IPS DF 19.7 (cell line): ENCODE measurements around the gene TMCC1.
"Not testable (repeated sequence)": the region's sequence is repeated elsewhere in the genome, so short reads cannot be mapped to it uniquely, and the experiment has no call there.

Source experiments
- DNase-seq: peaks from one replicate; pipeline ENCODE4 v3.0.0-alpha.2; 2013; ENCODE audit warnings: low read depth, low spot score

TMCC1 gene

DNA sequence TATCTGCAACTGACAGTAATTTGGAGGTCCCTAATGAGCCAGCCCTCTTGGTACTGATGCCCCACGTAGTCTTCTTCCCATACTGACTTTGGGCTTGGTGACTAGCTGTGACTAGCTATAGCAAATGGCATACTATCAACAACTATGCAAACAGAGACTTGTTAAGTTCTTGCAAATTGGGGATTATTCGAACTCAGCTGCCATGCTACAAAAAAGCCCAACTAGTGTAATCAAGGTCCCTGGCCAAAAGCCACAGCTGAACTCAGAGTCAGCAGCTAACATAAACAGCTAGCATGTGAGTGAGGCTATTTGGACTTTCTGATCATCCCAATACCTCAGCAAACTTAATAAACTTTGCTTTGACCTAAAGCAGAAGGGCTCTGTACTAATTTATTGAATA, 165.8 kb downstream of the TMCC1 start:
- no peak for DNase-seq

DNA sequence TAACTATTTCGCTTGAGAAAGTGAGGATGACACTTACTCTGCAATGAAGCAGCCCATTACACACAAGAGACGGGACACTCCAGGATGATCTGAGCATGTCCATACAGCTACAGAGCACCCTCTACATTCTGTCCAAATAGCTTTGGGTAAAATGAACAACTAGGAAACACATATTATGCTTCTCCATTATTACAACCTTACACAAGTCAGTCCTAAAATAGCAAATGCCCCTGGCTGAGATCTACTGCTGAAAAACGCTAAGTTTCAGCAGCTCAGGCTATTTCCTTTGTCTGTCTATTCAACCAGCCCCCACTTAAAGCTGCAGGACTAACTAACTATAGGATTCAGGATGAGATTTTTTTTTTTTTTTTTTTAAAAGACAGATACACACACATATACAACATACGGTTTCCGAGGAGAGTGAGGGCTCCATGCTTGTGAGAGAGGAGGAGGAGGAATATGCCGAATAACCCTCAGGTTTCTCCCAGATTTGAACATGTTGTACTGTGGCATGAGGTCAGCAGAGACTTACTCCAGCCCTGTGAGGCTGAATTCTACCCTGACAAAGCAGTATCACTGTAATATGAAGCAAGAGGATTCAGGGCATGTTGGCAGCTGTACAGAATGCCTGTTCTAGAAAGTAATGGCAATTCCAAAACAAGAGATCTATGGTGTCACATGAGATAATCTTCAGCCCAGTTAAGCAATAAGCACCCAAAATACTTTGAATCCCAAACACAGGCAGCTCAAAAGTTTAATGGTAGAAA, 169.8 kb downstream of the TMCC1 start:
- DNase-seq = no peak

- no peak for DNase-seq
Measured at GRCh38 chr3:129722527-129722926, 171.0 kb downstream of the TMCC1 start.

GRCh38 chr3:129718201-129718600, 175.3 kb downstream of the TMCC1 start:
- DNase-seq = no peak

DNA sequence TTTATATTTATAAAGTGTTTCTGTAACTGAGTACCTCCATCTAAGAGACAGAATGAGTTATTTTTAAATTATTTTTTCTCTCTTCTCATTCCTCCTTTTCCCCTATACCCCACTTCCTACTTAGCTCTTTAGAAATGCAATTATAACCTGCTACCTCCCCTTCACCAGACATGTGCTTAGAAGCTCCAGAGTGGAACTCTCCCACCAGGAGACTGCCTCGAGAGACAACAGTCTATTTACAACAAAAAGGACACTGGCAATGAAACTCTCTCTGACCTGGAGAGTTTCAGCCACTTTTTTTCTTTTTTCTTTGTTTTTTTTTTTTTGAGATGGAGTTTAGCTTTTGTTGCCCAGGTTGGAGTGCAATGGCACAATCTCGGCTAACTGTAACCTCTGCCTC, 177.7 kb downstream of the TMCC1 start:
- DNase-seq = no peak

GRCh38 chr3:129708328-129708861, 185.1 kb downstream of the TMCC1 start:
- no peak for DNase-seq

DNA sequence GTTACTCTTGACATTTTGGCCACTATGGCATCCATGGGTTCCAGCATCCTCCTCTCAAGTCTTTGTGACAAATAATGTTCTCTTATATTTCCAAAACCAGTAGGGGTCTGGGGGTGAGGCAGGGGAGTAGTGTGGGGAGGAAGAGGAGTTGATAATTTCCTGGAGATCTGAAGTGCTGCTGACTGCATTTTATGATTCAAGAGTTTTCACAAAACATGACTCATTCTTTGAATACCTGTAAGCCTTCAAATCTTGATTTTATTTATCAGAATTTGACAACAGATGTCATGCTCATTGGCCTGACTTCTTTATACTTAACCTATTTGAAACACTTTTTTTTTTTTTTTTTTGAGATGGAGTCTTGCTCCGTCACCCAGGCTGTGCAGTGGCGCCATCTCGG, 188.2 kb downstream of the TMCC1 start:
- DNase-seq = no peak

DNA sequence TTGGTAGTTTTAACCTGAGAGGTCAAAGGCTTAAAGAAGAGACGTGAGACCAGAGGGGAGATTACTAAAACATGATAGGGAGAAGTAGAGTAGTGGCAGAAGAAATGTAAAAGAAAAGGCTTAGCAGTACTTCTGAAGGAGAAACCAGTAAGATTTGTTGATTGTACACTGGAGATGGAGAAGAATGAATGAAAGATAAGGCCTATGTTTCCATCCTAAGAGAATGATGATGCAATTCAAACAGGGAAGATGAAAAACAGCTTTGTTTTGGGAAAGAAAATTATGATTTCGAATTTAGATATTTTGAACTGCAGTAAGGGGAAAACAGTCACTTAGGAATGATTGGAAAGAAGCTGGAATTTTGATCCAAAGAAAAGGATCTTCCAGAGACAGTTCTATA, 189.6 kb downstream of the TMCC1 start:
- no peak for DNase-seq

GRCh38 chr3:129702934-129703712, 190.4 kb downstream of the TMCC1 start:
- no peak for DNase-seq

- no peak for DNase-seq
Measured at GRCh38 chr3:129701161-129701560, 192.3 kb downstream of the TMCC1 start.

GRCh38 chr3:129699612-129700011, 193.9 kb downstream of the TMCC1 start:
- DNase-seq = no peak

GRCh38 chr3:129699199-129699598, 194.3 kb downstream of the TMCC1 start:
- no peak for DNase-seq

GRCh38 chr3:129697229-129697969, 196.1 kb downstream of the TMCC1 start:
- DNase-seq = no peak

DNA sequence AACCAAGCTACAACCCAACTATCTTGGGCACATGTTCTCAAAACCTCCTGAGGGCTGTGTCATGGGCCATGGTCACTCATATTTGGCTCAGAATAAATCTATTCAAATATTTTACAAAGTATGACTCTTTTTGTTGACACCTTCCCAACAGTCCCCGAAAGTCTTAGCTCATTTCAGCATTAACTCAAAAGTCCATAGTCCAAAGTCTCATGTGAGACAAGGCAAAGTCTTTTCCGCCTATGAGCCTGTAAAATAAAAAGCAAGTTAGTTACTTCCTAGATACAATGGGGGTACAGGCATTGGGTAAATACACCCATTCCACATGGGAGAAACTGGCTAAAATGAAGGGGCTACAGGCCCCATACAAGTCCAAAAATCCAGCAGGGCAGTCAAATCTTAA, 197.1 kb downstream of the TMCC1 start:
- not testable (repeated sequence) for DNase-seq

DNA sequence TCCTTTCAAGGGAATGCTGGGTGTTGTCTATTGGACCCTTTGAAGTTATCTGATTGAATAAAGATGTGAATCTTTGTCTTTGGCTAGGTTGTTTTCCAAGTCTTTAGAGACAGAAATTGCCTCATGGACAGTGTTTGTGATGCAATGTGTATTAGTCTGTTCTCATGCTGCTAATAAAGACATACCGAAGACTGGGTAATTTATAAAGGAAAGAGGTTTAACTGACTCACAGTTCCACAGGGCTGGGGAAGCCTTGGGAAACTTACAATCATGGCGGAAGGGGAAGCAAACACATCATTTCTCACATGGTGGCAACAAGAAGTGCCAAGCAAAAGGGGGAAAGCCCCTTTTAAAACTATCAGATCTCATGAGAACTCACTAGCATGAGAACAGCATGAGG, 198.3 kb downstream of the TMCC1 start:
- DNase-seq = no peak

- DNase-seq = no peak
Measured at GRCh38 chr3:129694228-129694627, 199.3 kb downstream of the TMCC1 start.

DNA sequence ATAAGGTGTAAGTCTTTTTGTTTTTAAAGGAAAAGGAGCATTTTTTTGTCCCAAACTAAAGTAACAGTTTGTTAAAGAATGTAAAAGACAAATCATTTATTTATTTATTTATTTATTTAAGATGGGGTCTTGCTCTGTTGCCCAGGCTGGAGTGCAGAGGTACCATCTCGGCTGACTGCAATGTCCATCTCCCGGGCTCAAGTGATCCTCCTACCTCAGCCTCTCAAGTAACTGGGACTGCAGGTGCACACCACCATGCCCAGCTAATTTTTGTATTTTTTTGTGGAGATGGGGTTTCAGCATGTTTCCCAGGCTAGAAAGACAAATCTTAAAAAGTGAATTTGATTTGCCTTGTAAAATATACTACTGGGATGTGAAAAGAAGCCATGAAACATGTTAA, 200.8 kb downstream of the TMCC1 start:
- no peak for DNase-seq

DNA sequence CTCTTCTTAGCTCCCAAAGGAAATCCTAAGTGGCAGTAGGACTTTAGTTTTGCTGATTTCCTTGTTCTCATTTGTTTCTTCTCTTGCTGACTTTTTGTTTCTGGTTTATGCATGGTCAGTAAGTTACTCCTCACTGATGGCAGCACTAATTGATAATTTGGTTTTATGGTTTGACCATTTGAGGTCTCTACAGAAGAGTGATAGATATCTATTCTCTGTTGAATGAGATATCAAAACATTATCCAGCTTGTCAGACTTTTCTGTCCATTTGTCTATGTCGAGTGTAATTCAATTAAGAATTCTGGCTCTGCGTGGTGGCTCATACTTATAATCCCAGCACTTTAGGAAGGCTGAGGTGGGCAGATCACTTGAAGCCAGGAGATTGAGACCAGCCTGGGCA, 202.5 kb downstream of the TMCC1 start:
- DNase-seq = no peak

GRCh38 chr3:129690406-129690805, 203.1 kb downstream of the TMCC1 start:
- DNase-seq = peak; percentile 85

GRCh38 chr3:129689036-129689435, 204.5 kb downstream of the TMCC1 start:
- DNase-seq = no peak

DNA sequence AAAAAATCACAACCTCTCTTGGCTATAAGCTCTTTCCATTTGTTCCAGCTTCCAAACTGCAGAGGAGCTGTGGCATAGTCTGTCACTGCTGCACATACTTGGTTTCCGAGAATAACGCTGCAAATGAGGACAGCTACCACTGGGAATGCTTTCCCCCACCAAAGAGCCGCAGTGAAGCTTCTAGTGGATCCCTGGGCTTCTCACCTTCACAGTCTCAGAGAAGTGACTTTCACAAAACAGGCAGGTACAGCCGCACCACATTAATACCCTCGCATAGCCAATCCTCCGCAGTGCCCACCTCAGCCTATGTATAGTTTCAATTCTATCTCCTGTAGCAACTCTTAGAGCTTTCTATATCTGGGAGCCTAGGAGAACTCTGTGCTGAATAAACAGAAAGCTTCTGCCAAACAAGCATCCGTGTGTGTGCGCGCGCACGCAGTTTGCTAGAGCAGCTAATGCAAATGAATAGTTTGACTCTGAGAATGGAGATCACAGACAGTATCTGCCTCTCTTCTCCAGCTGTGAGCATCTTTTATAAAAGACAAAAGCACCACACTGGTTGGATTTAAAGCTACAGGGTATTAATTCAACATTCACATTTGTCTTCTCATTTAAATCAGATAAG, 205.1 kb downstream of the TMCC1 start:
- DNase-seq = peak; percentile 42
